Measurements from ENCODE around the gene FTSJ3. TPM values are rescaled to one million over a fixed set of nuclear protein-coding genes. Genes with fewer than 3 reads are reported as not detected.

FTSJ3 gene
- total RNA-seq, 1 experiment from 2014 or later = 80.3 TPM

DNA sequence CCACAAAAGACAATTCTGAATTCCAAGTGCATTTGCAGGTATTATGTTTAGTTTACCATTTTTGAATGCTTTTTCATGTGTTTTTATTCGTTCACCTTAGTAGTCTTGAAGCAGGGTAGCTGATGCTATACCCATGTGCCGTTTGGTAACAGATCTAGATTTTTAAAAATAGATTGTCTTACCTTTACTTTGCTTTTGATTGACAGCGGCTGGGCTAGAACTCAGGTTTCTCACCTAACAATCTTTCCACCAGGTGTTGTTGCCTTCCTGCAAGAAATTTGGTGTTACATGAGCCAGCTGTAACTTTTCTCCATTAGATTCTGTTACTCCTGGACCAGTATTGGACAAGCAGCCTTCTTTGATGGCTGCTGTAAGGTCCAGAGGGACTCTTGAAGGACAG, 1.5 kb upstream of the FTSJ3 start:
- no peak overlapping the region for H3K23ac ChIP-seq (ENCODE audit: insufficient read length, low read depth, low read length)
- peaks cover 12 to 16% of the 10 kb centered on the region in 2 experiments for H3K4me1 Mint-ChIP-seq
- peak overlapping the region; percentile 69 for H3K4me2 ChIP-seq (ENCODE audit: insufficient read depth, insufficient read length, low read length)
- H2BK15ac ChIP-seq (ENCODE audit: low read depth, low read length) = no peak overlapping the region
- WGBS (ENCODE audit: extremely low coverage, insufficient read length, low lambda C conversion rate) = no CpG with 5 or more reads among the region's 3 CpGs
- H3K79me1 ChIP-seq (ENCODE audit: insufficient read depth, low read depth, low read length, poor library complexity, severe bottlenecking) = peaks cover 3% of the 10 kb centered on the region
- H3K9me3 ChIP-seq (ENCODE audit: control insufficient read depth, low read depth, low read length) = no peaks in the 10 kb centered on the region
- H4K8ac ChIP-seq (replicated peaks; ENCODE audit: insufficient read length, low read depth, low read length) = no peak overlapping the region
- peaks cover 8% of the 10 kb centered on the region; the same call in 1 of the 2 replicates for H3K79me2 ChIP-seq (ENCODE audit: insufficient read depth, low read length)
- TF ChIP-seq, protein P1, sequence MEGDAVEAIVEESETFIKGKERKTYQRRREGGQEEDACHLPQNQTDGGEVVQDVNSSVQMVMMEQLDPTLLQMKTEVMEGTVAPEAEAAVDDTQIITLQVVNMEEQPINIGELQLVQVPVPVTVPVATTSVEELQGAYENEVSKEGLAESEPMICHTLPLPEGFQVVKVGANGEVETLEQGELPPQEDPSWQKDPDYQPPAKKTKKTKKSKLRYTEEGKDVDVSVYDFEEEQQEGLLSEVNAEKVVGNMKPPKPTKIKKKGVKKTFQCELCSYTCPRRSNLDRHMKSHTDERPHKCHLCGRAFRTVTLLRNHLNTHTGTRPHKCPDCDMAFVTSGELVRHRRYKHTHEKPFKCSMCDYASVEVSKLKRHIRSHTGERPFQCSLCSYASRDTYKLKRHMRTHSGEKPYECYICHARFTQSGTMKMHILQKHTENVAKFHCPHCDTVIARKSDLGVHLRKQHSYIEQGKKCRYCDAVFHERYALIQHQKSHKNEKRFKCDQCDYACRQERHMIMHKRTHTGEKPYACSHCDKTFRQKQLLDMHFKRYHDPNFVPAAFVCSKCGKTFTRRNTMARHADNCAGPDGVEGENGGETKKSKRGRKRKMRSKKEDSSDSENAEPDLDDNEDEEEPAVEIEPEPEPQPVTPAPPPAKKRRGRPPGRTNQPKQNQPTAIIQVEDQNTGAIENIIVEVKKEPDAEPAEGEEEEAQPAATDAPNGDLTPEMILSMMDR (conservative IDR thresholded peaks at IDR 0.05) = no peak
- H3K36me3 Mint-ChIP-seq (ENCODE audit: insufficient read depth in 1 of 3, low read depth in 3 of 3) = peaks cover 68 to 96% (median 75%) of the 10 kb centered on the region in 3 experiments
- H3K18ac ChIP-seq (ENCODE audit: insufficient read length, low read depth, low read length) = no peak overlapping the region
- H3K27ac Mint-ChIP-seq = no peak overlapping the region
- no peaks in the 10 kb centered on the region; a peak in 1 of 5 replicates for H3K9me3 Mint-ChIP-seq
- H2BK120ac ChIP-seq (ENCODE audit: low read depth, low read length, poor library complexity, severe bottlenecking) = no peak overlapping the region
- no peaks in the 10 kb centered on the region for H4K20me1 ChIP-seq (ENCODE audit: control insufficient read depth, insufficient read depth, insufficient read length)
- H3K14ac ChIP-seq (ENCODE audit: insufficient read depth, low read length) = no peak overlapping the region
- no peak overlapping the region for H2BK12ac ChIP-seq (ENCODE audit: insufficient read length, low read depth, low read length)
- H3K4ac ChIP-seq (ENCODE audit: low read depth, low read length) = no peak overlapping the region
- no peak overlapping the region for H3K9ac ChIP-seq (ENCODE audit: extremely low read depth, insufficient read length, low read length)
- H3K27ac ChIP-seq (ENCODE audit: insufficient read length, low read depth, low read length) = no peak overlapping the region
- DNase-seq = no peak
- no peaks in the 10 kb centered on the region for H3K27me3 ChIP-seq (ENCODE audit: insufficient read depth, low read length)
- H2AK5ac ChIP-seq (ENCODE audit: insufficient read length, low read length) = no peak overlapping the region
- peaks cover 6% of the 10 kb centered on the region for H3K23me2 ChIP-seq (ENCODE audit: insufficient read length, low read depth, low read length, poor library complexity, severe bottlenecking)
- no peak overlapping the region for H2BK20ac ChIP-seq (ENCODE audit: low read depth, low read length, poor library complexity, severe bottlenecking)
- peak overlapping the region in 1 of 2 experiments; percentile 100; a peak in 3 of 5 replicates for H3K4me3 Mint-ChIP-seq
- no peak overlapping the region for H2BK5ac ChIP-seq (ENCODE audit: insufficient read length, low read length)
- H3K56ac ChIP-seq (ENCODE audit: insufficient read length, low read depth, low read length) = no peak overlapping the region
- no peak overlapping the region for H2AFZ ChIP-seq (ENCODE audit: low read length)
- no peak overlapping the region for H3T11ph ChIP-seq (ENCODE audit: low read length)
- H4K91ac ChIP-seq (ENCODE audit: insufficient read length, low read depth, low read length) = no peak overlapping the region
- no peaks in the 10 kb centered on the region; the same call in 1 of the 2 replicates for H3K27me3 Mint-ChIP-seq (ENCODE audit: low read depth)
- no peak overlapping the region for H4K5ac ChIP-seq (ENCODE audit: insufficient read length, low read depth, low read length)
- H3K4me1 ChIP-seq (ENCODE audit: insufficient read depth, low read length) = no peaks in the 10 kb centered on the region
